GM19324 (cell line): ENCODE data around the gene CEP170B.
"Not testable (repeated sequence)": the region's sequence is repeated elsewhere in the genome, so short reads cannot be mapped to it uniquely, and the experiment has no call there.

Source experiments
- ATAC-seq: cut with Tn5 transposase; IDR thresholded peaks from one replicate; pipeline ENCODE4 v1.9.1; 2021; ENCODE audit warnings: mild to moderate bottlenecking, moderate library complexity; ENCODE audit not compliant: unreplicated experiment, low FRiP score

The CEP170B gene

DNA sequence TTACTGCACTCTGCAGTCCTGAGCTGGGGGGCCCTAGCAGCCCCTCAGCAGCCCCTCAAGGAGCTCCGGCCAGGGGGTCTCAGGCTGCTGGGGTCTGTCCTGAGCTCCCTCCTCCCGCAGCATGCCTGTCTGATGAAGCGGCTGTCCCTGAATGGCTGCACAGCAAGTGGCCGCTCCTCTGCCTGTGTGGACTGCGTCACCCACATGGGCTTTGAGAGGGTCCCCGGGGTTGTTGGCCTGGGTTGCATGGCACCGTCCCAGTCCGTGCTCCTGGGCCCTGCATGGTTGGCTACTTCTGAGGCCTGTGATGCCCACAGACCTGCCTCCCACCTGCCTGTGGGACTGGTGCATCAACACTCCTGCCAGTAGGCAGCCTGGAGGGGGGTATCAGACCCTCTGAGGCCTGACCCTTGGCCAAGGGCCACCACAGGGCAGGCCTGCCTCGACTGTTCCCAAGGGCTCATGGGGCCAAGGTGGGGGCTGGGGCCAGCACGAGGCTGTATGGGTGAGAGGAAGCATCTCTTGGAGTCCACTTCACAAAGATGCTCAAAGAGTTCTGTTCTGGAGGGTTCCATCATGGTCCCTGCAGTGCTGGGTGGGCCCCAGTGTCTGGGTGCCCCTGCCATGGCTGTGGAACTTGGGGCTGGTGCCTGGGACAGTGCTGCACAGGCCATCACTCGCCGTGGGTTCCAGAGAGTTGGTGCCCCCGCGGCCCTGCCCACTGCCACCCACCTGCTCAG lies 12.2 kb downstream of the CEP170B start:
- ATAC-seq = no peak

DNA sequence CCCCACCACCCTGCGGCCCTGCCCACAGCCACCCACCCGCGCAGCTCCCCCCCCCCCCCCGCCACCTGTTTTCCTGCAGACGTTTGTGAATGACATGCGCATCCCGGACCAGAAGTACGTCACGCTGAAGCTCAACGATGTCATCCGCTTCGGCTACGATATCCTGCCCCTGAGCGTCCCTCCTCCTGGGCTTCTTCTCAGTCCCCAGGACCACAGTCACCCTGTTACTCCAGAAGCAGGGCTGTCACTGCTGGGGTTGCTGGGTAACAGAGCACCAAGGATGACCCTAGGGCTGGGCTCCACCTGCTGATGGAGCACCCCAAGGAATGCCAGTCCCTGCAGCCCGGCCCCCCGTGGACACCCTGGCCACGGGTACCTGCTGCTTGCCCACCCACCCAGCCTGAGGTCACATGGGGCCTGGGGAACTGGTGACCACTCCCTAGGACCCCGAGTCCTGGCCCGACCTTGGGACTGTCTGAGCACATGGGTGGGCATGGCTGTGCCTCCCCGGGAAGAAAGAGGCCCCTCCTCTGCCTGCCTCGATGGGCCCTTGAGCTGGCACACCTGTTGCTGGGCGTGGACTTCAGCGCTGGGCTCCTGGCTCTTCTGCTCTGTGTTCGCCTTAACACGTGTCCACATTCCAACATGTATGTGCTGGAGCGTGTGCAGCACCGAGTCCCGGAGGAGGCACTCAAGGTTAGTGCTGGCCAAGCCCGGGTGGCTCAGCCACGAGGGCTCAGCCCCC lies 12.9 kb downstream of the CEP170B start:
- no peak for ATAC-seq

DNA sequence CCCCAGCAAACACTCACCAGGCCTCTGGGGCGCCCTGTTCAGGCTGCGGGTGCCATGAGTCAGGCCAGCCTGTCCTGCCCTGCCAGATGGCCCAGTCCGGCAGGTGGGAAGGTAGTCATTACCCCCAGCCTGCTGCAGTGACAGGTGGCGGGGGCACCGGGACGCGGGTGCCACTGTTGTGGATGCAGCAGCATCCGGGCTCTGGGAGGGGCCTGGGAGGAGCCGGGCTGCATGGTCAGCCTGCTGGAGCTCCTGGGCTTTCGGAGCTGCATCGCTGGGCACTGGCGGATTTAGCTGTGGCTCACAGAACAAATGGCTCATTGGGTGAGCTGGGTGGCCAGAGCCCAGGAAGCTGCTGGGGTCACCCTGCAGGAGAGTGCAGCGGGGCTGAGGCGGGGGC lies 13.5 kb downstream of the CEP170B start:
- no peak for ATAC-seq

DNA sequence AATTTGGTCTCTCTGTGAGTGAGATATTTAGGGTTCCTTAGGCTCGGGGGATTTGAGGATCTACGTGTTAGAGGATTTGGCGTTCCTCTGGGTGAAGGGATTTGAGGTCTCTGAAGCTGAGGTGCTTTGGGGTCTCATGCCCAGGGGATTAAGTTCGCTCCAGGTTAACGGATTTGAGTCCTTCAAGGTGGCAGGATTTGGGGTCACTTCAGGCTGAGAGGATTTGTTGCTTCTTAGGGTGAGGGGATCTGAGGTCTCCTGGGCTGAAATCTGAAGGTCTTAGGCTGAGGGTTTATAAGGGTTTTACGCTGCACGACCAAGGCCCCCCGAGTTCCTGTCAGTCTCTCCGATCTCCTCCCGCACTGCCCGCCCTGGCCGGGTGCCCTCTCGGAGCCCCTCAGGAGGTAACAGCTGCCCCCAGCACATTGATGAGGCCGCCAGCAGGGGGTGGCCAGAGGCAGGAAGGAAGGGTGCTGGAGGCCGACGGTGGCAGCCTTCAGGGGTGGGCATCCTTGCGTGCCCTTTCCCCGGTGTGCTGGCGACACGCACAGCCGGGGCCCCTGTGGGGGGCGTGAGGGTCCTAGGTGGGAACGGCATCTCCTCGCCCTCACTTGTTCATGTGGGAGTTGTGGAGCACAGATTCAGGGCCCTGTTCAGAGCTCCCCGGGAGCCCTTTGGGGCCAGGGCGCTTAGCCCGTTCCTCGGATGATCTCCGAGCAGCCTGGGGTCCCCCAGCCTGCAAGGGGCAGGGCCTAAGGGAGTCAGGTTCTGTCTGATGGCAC lies 14.3 kb downstream of the CEP170B start:
- no peak for ATAC-seq

DNA sequence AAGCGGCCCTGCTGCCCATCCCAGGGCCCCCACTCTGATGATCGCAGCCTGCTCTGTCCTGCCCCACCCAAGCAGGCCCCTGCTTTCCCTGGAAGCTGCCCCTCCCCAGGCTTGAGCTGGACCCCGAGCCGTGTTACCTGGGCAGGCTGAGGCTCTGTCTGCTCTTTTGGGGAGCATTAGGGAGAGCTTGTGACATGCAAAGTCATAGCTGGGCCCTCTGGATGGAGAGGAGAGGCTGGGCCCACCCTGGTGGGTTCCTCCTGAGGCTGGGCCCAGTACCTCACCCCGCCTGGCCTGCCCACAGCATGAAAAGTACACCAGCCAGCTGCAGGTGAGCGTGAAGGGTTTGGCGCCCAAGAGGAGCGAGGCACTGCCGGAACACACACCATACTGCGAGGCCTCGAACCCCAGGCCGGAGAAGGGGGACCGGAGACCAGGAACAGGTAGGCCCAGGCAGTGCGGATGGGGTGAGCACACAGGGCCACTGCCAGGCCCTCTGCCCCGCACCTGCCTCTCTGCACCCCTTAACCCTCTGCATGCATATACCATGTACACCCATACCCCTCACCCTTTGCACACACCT lies 15.0 kb downstream of the CEP170B start:
- no peak for ATAC-seq

DNA sequence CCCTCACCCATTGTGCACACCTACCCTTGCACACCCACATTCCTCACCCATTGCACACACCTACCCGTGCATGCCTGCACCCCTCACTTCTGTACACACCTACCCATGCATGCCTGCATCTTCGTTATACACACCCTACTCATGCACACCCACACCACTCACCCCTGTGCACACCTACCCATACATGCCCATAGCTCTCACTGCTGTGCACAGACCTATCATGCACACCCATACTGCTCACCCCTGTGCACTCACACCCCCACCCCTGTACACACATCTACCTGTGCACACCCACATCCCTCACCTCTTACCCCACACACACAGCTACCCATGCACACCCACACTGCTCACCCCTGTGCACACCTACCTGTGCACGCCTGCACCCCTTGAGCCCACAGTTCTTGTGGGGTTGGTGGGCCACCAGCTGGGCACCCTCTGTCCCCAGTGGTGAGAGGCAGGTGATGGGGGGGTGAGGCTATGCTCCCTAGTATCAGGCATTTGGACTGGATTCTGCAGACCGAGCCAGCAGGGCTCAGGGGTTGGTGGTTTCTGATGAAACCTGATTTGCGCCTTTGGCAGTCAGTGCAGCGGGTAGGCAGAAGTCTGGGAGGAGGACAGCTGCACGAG lies 15.6 kb downstream of the CEP170B start:
- no peak for ATAC-seq

DNA sequence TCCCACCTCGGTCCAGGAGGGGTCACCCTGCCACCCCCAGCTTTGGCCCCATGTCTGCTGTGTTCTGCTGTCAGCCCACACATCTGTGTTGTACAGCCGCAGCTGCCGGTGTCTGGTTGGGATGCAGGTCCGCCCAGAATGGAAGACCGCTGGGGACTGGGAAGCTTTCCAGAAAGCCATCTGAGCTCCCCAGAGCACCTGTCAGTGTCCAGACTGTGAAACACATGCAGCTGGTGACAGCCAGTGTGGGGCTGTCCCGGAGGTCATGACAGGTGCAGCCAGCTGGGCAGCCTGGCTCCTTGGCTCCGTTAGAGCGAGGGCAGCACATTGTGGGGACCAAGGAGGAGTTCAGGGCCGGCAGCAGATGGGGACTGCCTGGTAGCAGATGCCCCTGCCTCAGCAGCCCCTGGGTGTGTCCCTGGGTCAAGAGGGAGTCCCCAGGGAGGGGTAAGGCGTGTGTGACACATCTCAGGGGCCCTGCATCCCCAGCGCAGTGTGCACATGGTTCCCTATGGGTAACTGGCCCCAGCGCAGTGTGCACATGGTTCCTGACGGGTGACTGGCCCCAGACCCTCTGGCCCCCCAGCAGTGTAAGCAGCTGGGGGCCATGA lies 16.4 kb downstream of the CEP170B start:
- no peak for ATAC-seq

DNA sequence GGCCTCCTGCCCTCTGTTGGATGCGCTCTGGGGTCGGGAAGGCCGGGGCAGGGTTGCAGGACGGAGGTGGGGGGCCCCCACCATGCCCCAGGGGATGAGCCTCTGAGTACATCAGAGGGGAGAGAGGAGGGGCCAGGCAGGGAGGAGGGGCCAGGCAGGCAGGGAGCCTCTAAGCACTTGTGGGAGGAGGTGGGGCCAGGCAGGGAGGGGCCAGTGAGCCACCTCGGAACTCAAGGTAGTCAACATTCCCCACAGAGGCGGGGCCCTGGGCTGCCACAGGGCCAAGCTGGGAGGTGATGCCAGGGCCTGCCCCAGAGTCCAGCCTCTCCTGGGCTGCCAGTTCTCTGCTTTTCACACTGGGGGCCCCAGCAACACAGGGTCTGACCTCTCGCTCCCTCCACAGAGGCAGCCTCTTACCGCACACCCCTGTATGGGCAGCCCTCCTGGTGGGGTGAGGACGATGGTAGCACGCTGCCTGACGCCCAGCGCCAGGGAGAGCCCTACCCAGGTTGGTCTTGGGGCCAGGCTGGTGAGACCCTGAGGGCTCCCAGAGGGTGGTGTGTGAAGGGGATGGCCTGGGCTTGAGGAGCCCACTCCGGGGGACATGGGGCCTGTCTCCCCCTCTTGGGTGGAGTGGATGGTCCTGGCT lies 17.4 kb downstream of the CEP170B start:
- ATAC-seq = no peak

DNA sequence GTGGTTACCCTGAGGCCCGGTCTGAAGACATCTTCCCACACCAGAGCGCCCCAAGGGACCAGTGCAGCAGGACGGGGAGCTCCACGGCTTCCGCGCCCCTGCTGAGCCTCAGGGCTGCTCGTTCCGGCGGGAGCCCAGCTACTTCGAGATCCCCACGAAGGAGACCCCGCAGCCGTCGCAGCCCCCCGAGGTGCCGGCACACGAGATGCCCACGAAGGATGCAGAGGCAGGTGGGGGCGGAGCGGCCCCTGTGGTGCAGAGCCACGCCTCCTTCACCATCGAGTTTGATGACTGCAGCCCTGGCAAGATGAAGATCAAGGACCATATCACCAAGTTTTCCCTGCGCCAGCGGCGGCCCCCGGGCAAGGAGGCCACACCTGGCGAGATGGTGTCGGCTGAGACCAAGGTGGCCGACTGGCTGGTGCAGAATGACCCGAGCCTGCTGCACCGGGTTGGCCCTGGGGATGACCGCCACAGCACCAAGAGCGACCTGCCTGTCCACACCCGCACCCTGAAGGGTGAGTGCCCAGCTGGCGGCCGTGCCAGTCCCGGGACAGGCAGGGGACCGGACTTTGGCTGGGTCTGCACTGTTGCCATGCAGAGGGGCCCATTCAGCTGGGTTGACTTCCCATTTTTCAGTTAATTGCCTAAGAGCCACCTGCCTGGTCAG lies 18.1 kb downstream of the CEP170B start:
- ATAC-seq = no peak

DNA sequence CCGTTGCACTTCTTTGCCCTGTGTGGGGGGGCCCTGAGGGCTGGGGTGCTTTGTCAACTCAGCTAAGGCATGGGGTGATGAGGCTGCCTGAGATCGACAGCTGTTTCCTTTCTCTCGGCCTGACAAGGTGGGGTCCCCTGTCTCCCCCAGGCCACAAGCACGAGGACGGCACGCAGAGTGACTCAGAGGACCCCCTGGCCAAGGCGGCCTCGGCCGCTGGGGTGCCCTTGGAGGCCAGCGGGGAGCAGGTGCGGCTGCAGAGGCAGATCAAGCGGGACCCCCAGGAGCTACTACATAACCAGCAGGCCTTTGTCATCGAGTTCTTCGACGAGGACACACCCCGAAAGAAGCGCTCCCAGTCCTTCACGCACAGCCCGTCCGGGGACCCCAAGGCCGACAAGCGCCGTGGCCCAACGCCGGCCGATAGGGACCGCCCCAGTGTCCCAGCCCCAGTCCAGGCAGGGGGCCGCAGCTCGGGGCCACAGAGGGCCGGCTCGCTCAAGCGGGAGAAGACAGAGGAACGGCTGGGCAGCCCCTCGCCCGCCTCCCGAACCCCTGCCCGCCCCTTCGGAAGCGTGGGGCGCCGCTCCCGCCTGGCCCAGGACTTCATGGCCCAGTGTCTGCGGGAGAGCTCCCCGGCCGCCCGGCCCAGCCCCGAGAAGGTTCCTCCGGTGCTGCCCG lies 18.8 kb downstream of the CEP170B start:
- no peak for ATAC-seq

DNA sequence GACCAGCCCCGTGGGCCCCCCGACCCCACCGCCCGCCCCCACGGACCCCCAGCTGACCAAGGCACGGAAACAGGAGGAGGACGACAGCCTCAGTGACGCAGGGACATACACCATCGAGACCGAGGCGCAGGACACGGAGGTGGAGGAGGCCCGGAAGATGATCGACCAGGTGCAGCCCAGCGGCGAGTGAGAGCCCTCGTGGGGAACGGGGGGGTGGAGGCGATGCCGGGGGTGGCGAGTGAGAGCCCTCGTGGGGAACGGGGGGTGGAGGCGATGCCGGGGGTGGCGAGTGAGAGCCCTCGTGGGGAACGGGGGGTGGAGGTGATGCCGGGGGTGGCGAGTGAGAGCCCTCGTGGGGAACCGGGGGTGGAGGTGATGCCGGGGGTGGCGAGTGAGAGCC lies 19.3 kb downstream of the CEP170B start:
- ATAC-seq = not testable (repeated sequence)

DNA sequence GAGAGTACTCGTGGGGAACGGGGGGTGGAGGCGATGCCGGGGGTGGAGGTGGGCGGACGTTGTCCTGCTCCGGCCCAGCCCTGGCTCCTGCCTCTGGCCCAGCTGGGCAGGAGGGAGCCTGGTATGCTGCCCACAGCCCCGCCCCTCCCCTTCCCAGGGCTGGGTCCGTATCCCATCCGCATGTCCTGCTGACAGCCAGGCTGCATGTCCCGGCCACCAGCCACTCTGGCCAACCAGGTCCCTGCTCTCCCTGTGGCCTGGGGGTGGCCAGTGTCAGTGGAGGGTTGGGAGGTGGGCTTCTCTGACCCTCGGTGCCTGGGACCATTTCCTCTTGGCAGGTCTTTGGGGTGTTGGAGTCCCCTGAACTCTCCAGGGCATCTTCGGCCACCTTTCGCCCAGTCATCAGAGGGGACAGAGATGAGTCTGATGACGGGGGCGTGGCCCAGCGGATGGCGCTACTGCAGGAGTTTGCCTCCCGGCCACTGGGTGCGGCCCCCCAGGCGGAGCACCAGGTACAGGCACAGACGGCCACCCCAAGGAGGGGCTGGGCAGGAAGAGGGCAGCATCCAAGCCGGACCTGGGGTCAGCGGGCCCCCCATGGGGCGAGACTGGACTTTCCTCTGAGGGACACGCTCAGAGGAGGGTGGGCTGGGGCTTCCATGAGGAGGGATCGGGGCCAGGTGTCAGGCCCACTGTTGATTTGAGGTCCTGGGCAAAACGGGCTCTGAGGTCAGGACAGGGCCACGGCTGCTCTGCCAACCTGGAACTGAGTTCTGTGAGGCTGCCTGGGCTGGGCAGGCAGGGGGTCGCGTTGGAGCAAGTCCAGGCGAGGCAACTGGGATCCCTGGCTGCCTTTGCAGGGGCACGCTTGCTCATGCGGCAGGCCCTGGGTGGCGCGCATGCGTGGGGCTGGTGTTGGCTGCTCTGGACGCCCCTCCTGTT lies 20.2 kb downstream of the CEP170B start:
- no peak for ATAC-seq

DNA sequence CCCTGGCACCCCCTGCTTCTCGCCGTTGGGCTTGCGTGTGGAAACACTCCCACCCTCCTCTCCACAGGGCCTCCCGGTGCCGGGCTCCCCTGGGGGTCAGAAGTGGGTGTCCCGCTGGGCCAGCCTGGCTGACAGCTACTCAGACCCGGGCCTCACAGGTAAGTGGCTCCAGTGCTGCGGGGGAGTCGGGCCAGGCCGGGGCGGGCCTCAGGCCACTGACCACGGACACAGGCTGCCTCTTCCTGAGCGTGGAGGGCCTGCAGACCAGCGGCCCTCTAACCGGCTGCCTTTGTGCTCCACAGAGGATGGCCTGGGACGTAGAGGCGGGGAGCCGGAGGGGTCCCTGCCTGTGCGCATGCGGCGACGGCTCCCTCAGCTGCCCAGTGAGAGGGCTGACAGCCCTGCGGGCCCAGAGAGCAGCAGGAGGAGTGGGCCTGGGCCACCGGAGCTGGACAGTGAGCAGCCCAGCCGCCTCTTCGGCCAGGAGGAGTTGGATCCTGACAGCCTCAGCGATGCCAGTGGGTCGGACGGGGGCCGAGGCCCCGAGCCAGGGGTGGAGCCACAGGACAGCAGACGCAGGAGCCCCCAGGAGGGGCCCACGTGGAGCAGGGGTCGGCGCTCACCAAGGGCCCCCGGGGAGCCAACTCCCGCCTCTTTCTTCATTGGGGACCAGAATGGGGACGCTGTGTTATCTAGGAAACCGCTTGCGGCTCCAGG lies 21.1 kb downstream of the CEP170B start:
- no peak for ATAC-seq

DNA sequence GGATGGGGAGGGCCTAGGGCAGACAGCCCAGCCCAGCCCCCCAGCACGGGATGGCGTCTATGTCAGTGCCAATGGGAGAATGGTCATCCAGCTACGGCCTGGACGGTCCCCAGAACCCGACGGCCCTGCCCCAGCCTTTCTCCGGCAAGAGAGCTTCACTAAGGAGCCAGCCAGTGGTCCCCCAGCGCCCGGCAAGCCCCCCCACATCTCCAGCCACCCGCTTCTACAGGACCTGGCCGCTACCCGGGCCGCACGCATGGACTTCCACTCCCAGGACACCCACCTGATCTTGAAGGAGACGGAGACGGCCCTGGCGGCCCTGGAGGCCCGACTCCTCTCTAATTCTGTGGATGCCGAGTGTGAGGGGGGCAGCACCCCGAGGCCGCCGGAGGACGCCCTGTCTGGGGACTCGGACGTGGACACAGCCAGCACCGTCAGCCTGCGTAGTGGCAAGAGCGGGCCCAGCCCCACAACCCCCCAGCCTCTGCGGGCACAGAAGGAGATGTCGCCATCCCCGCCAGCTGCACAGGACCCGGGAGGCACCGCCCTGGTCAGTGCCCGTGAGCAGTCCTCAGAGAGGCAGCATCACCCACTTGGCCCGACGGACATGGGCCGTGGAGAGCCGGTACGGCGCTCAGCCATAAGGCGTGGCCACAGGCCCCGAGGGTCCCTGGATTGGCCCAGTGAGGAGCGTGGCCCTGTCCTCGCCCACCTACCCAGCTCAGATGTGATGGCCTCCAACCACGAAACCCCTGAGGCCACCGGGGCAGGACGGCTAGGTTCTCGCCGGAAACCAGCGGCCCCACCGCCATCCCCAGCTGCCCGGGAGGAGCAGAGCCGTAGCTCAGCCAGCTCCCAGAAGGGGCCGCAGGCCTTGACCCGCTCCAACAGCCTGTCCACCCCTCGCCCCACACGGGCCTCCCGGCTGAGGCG lies 21.9 kb downstream of the CEP170B start:
- no peak for ATAC-seq

DNA sequence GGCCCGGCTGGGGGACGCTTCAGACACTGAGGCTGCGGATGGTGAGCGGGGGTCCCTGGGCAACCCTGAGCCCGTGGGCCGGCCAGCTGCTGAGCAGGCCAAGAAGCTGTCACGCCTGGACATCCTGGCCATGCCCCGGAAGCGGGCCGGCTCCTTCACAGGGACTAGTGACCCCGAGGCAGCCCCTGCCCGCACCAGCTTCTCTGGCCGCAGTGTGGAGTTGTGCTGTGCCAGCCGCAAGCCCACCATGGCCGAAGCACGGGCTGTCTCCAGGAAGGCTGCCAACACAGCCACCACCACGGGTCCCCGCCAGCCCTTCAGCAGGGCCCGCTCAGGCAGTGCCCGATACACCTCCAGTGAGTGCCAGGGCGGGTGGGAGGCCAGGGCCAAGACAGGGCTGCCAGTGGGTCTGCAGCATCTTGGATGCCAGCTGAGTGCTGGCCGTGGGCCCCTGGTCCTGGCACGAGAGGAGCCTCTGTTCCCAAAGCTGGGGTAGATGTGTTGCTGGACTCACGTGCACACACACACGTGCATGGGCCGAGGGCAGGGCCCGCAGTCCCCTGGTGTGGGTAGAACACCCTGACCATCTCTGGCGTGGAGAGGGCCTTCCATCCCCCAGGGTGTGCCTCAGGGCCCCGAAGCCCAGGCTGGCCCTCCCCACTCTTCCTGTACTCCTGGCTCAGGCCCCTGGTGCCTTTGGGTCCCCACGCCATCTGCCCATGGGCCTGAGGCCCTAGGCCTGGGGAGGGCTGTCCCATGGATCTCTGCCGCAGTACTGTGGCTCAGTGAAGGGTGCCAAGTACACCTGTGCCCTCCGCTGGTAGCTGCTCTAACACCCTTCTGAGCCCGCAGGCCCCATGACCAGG lies 22.8 kb downstream of the CEP170B start:
- ATAC-seq = no peak
